NCI-H146 (cell line): Measurements from ENCODE around the gene GABRD.

ENCODE experiments used
- DNase-seq: peaks from one replicate; lab custom pipeline; 2025; lab: John Stamatoyannopoulos, UW

GABRD gene

GRCh38 chr1:2018217-2019171 lies 651 bp upstream of the GABRD start:
- no peak for DNase-seq

GRCh38 chr1:2019571-2020309 lies 595 bp downstream of the GABRD start:
- no peak for DNase-seq

- DNase-seq: no peak
These were observed 1.1 kb downstream of the GABRD start for GRCh38 chr1:2020310-2020655.

- no peak for DNase-seq
These were observed 2.4 kb downstream of the GABRD start for GRCh38 chr1:2021550-2021949.

- DNase-seq: no peak
These were observed 3.1 kb downstream of the GABRD start for GRCh38 chr1:2022063-2022770.

GRCh38 chr1:2023187-2023586 lies 4.0 kb downstream of the GABRD start:
- DNase-seq: no peak

- DNase-seq: no peak
These were observed 5.3 kb downstream of the GABRD start for GRCh38 chr1:2024451-2024850.

- no peak for DNase-seq
These were observed 5.7 kb downstream of the GABRD start for GRCh38 chr1:2024887-2025286.

GRCh38 chr1:2025491-2025981 lies 6.4 kb downstream of the GABRD start:
- DNase-seq: peak; percentile 13

GRCh38 chr1:2027961-2028583 lies 8.9 kb downstream of the GABRD start:
- DNase-seq: no peak

GRCh38 chr1:2028870-2029560 lies 9.9 kb downstream of the GABRD start:
- DNase-seq: no peak

- no peak for DNase-seq
These were observed 10.4 kb downstream of the GABRD start for GRCh38 chr1:2029561-2029960.

GRCh38 chr1:2030076-2030871 lies 11.1 kb downstream of the GABRD start:
- no peak for DNase-seq

GRCh38 chr1:2031546-2032540 lies 12.7 kb downstream of the GABRD start:
- no peak for DNase-seq

GRCh38 chr1:2032737-2033136 lies 13.6 kb downstream of the GABRD start:
- no peak for DNase-seq

GRCh38 chr1:2033165-2033564 lies 14.0 kb downstream of the GABRD start:
- DNase-seq: no peak

- DNase-seq: no peak
These were observed 17.1 kb downstream of the GABRD start for GRCh38 chr1:2036287-2036686.

GRCh38 chr1:2037314-2037979 lies 18.3 kb downstream of the GABRD start:
- DNase-seq: no peak

GRCh38 chr1:2038229-2038628 lies 19.1 kb downstream of the GABRD start:
- no peak for DNase-seq
